ENCODE measurements around the gene MAB21L2. TPM values are rescaled to one million over a fixed set of nuclear protein-coding genes. Genes with fewer than 3 reads are reported as not detected.

The MAB21L2 gene
- total and polyA plus RNA-seq, 3 donors from 2014 or later, result not detected

GRCh38 chr4:150619042-150619441 is 37.1 kb downstream of the MAB21L2 start:
- no peak overlapping the region for H3K4me3 ChIP-seq
- H3K4me1 ChIP-seq, result no peaks in the 10 kb centered on the region
- no peak for TF ChIP-seq POLR2A (IDR thresholded peaks at IDR 0.05)
- no peak for TF ChIP-seq CTCF (IDR thresholded peaks at IDR 0.05)
- H3K36me3 ChIP-seq (ENCODE audit: low read depth, missing control alignments), result no peaks in the 10 kb centered on the region
- no peak for DNase-seq
- intact Hi-C loops (cut with DNase I; ENCODE audit: low total_unique reads), result no loop called here
- H3K9me3 ChIP-seq, result no peaks in the 10 kb centered on the region
- no peaks in the 10 kb centered on the region for H3K27me3 ChIP-seq
- 47 to 57% methylated on average over 1 of the region's 1 CpG for WGBS, 2 donors
- no peak overlapping the region for H3K27ac ChIP-seq

GRCh38 chr4:150624055-150624454 is 42.1 kb downstream of the MAB21L2 start:
- Histone ChIP-seq H3K9me3 (no peaks in the 10 kb centered on the region), H3K27me3 (no peaks in the 10 kb centered on the region), H3K4me1 (no peaks in the 10 kb centered on the region), H3K4me3 (no peak overlapping the region), H3K27ac (no peak overlapping the region), H3K36me3 (ENCODE audit: low read depth, missing control alignments) (no peaks in the 10 kb centered on the region)
- no peak for DNase-seq
- 93 to 95% methylated on average over 1 of the region's 1 CpG for WGBS, 2 donors
- TF ChIP-seq POLR2A (IDR thresholded peaks at IDR 0.05) (no peak), CTCF (IDR thresholded peaks at IDR 0.05) (no peak)
- intact Hi-C loops (cut with DNase I; ENCODE audit: low total_unique reads), result no loop called here

DNA sequence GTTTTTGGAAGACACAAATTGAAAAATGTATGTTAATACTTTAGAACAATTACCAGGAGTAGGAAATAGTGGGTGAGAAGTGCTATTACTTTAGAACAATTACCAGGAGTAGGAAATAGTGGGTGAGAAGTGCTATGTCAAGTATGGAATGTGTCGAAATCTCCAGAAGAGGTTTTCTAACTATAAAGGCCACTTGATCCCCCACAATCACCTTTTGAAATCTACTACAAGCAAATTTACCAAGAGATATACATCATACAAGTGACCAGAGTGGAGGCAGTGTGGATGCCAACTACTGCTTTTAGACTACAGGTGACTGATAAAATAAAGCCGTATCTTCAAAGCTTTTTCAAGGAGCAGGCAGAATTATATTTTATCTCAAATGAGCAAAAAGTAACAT is 43.1 kb downstream of the MAB21L2 start:
- H3K36me3 ChIP-seq (ENCODE audit: low read depth, missing control alignments), result no peaks in the 10 kb centered on the region
- no peak overlapping the region for H3K4me3 ChIP-seq
- DNase-seq, result no peak
- no peak overlapping the region for H3K27ac ChIP-seq
- H3K27me3 ChIP-seq, result no peaks in the 10 kb centered on the region
- no peaks in the 10 kb centered on the region for H3K9me3 ChIP-seq
- no peaks in the 10 kb centered on the region for H3K4me1 ChIP-seq
- intact Hi-C loops (cut with DNase I; ENCODE audit: low total_unique reads), result no loop called here
- TF ChIP-seq POLR2A (IDR thresholded peaks at IDR 0.05) (no peak), CTCF (IDR thresholded peaks at IDR 0.05) (no peak)
- 81 to 87% methylated on average over 2 of the region's 2 CpGs for WGBS, 2 donors

GRCh38 chr4:150628073-150628472 is 46.1 kb downstream of the MAB21L2 start:
- intact Hi-C loops (cut with DNase I; ENCODE audit: low total_unique reads), result no loop called here
- no peak for DNase-seq
- H3K27ac ChIP-seq, result no peak overlapping the region
- H3K9me3 ChIP-seq, result no peaks in the 10 kb centered on the region
- H3K4me1 ChIP-seq, result no peaks in the 10 kb centered on the region
- no peaks in the 10 kb centered on the region for H3K27me3 ChIP-seq
- H3K4me3 ChIP-seq, result no peak overlapping the region
- no peaks in the 10 kb centered on the region for H3K36me3 ChIP-seq (ENCODE audit: low read depth, missing control alignments)
- TF ChIP-seq CTCF (IDR thresholded peaks at IDR 0.05), result no peak
- TF ChIP-seq POLR2A (IDR thresholded peaks at IDR 0.05), result no peak
- 84 to 94% methylated on average over 2 of the region's 2 CpGs for WGBS, 2 donors

- no peak for DNase-seq
- no peaks in the 10 kb centered on the region for H3K4me1 ChIP-seq
- no peaks in the 10 kb centered on the region for H3K36me3 ChIP-seq (ENCODE audit: low read depth, missing control alignments)
- TF ChIP-seq POLR2A (IDR thresholded peaks at IDR 0.05) (no peak), CTCF (IDR thresholded peaks at IDR 0.05) (no peak)
- no peak overlapping the region for H3K4me3 ChIP-seq
- H3K27me3 ChIP-seq, result no peaks in the 10 kb centered on the region
- intact Hi-C loops (cut with DNase I; ENCODE audit: low total_unique reads), result no loop called here
- no peak overlapping the region for H3K27ac ChIP-seq
- no peaks in the 10 kb centered on the region for H3K9me3 ChIP-seq
Observed at GRCh38 chr4:150632639-150633038, 50.7 kb downstream of the MAB21L2 start.

Measured in testis (tissue), 3 donors.